ENCODE results near the gene HSPA6.
"Not testable (repeated sequence)": the region's sequence is repeated elsewhere in the genome, so short reads cannot be mapped to it uniquely, and the experiment has no call there.

HSPA6 gene

GRCh38 chr1:161523817-161524741 lies at the start of gene HSPA6:
TSS of gene HSPA6 (plus strand) at chr1:161524540. CDS start at chr1:161524659, 119 bp downstream.
- DNase-seq: peak; percentile 64 to 66

GRCh38 chr1:161477711-161478110 lies 46.6 kb upstream of the HSPA6 start:
- not testable (repeated sequence) for DNase-seq

- DNase-seq: no peak
Measured at GRCh38 chr1:161478985-161479384, 45.4 kb upstream of the HSPA6 start.

- no peak for DNase-seq
Measured at GRCh38 chr1:161480381-161481035, 43.8 kb upstream of the HSPA6 start.

- no peak for DNase-seq
Measured at GRCh38 chr1:161481624-161482392, 42.5 kb upstream of the HSPA6 start.

- DNase-seq: no peak
Measured at GRCh38 chr1:161482610-161483009, 41.7 kb upstream of the HSPA6 start.

- DNase-seq: no peak
Measured at GRCh38 chr1:161483361-161483760, 41.0 kb upstream of the HSPA6 start.

- peak; percentile 53 to 65 for DNase-seq
Measured at GRCh38 chr1:161484613-161485012, 39.7 kb upstream of the HSPA6 start.

GRCh38 chr1:161486806-161487741 lies 37.3 kb upstream of the HSPA6 start:
- peak; percentile 58 to 63 for DNase-seq

- DNase-seq: peak; percentile 64 to 66
Measured at GRCh38 chr1:161491472-161491871, 32.9 kb upstream of the HSPA6 start.

GRCh38 chr1:161492827-161493226 lies 31.5 kb upstream of the HSPA6 start:
- no peak for DNase-seq

- DNase-seq: no peak
Measured at GRCh38 chr1:161494091-161494735, 30.1 kb upstream of the HSPA6 start.

GRCh38 chr1:161495490-161495889 lies 28.9 kb upstream of the HSPA6 start:
- DNase-seq: no peak

GRCh38 chr1:161497961-161498360 lies 26.4 kb upstream of the HSPA6 start:
- DNase-seq: no peak

- DNase-seq: no peak
Measured at GRCh38 chr1:161498646-161499045, 25.7 kb upstream of the HSPA6 start.

- no peak for DNase-seq
Measured at GRCh38 chr1:161499099-161500039, 25.0 kb upstream of the HSPA6 start.

GRCh38 chr1:161501234-161501633 lies 23.1 kb upstream of the HSPA6 start:
- DNase-seq: no peak

GRCh38 chr1:161502181-161502580 lies 22.2 kb upstream of the HSPA6 start:
- DNase-seq: no peak

- DNase-seq: no peak
Measured at GRCh38 chr1:161502641-161503393, 21.5 kb upstream of the HSPA6 start.

- no peak for DNase-seq
Measured at GRCh38 chr1:161503394-161503748, 21.0 kb upstream of the HSPA6 start.

All from AML-193 (cell line).